H1 (cell line): ENCODE data around the gene AGAP1. TPM values are rescaled to one million over a fixed set of nuclear protein-coding genes. Genes with fewer than 3 reads are reported as not detected.

ENCODE experiments used
- CTCF ChIA-PET: fragments of 300-600 bp; sonication (Branson Sonifier 250); formaldehyde crosslinking; loops from one replicate; lab custom pipeline; 2021; ENCODE audit not compliant: partially characterized antibody; lab: Charles Lee
- POLR2A ChIA-PET: fragments of 300-600 bp; sonication (Branson Sonifier 250); formaldehyde crosslinking; loops from one replicate; lab custom pipeline; 2021; ENCODE audit warnings: inconsistent platforms; ENCODE audit not compliant: partially characterized antibody; lab: Charles Lee
- DNase-seq, 2 experiments: peaks; one replicate each; pipeline versions ENCODE4 v3.0.0 to v3.0.0-alpha.2; 2010 to 2022; ENCODE audit warnings: low spot score in 2 of 2, low read depth in 1 of 2, mixed read lengths in 1 of 2
- FAIRE-seq: peaks from 2 replicates; lab custom pipeline; 2011; peaks lifted over from hg19 to GRCh38; lab: Jason Lieb, UNC
- H2AFZ ChIP-seq: 2 replicates; pipeline ENCODE4 v1.8.1; 2012; ENCODE audit warnings: low read length, inconsistent platforms
- H2AK5ac ChIP-seq: 2 replicates; pipeline ENCODE4 v1.6.1; 2013; ENCODE audit warnings: low read depth, low read length
- H2BK120ac ChIP-seq: replicated peaks from 2 replicates; pipeline ENCODE3; 2013; ENCODE audit warnings: low read depth, low read length, inconsistent platforms
- H2BK12ac ChIP-seq: 2 replicates; pipeline ENCODE4 v1.6.1; 2013; ENCODE audit warnings: low read depth, low read length
- H2BK15ac ChIP-seq: 2 replicates; pipeline ENCODE4 v1.6.1; 2013; ENCODE audit warnings: low read length
- H2BK20ac ChIP-seq: 2 replicates; pipeline ENCODE4 v1.6.1; 2013; ENCODE audit warnings: low read length
- H2BK5ac ChIP-seq: 2 replicates; pipeline ENCODE4 v1.6.1; 2013; ENCODE audit warnings: low read depth, low read length
- H3K14ac ChIP-seq: 2 replicates; pipeline ENCODE4 v1.6.1; 2013; ENCODE audit warnings: inconsistent platforms; ENCODE audit not compliant: insufficient read length
- H3K18ac ChIP-seq: 2 replicates; pipeline ENCODE4 v1.6.1; 2013; ENCODE audit warnings: low read length; ENCODE audit errors: extremely low read depth
- H3K23ac ChIP-seq: 2 replicates; pipeline ENCODE4 v1.6.1; 2013; ENCODE audit warnings: inconsistent platforms; ENCODE audit not compliant: insufficient read length
- H3K23me2 ChIP-seq: 2 replicates; pipeline ENCODE4 v1.6.1; 2013; ENCODE audit warnings: low read depth, low read length
- H3K27ac ChIP-seq: 2 replicates; pipeline ENCODE4 v1.6.1; 2011; ENCODE audit warnings: low read depth, low read length, inconsistent platforms
- H3K27me3 ChIP-seq, 4 experiments: replicated peaks in 1 of 4; 1 replicate in 1 of 4; 2 replicates in 3 of 4; pipeline versions ENCODE4 v1.6.1 to v1.8.1; 2011 to 2013; ENCODE audit warnings: low read length in 3 of 4, mild to moderate bottlenecking in 3 of 4, inconsistent platforms in 2 of 4, mixed read lengths in 2 of 4, moderate library complexity in 1 of 4; ENCODE audit not compliant: control insufficient read depth in 3 of 4, insufficient read depth in 3 of 4; ENCODE audit errors: extremely low read depth in 1 of 4
- H3K36me3 ChIP-seq, 4 experiments: 2 replicates each; pipeline versions ENCODE4 v1.6.1 to v1.8.1; 2011 to 2013; ENCODE audit warnings: mild to moderate bottlenecking in 4 of 4, low read length in 3 of 4, moderate library complexity in 2 of 4, control low read depth in 1 of 4, inconsistent platforms in 1 of 4; ENCODE audit not compliant: insufficient read depth in 4 of 4, control insufficient read depth in 2 of 4
- H3K4ac ChIP-seq: replicated peaks from 2 replicates; pipeline ENCODE3; 2013; ENCODE audit warnings: low read length, low read depth, mixed read lengths, inconsistent platforms; ENCODE audit not compliant: insufficient read length
- H3K4me1 ChIP-seq, 4 experiments: replicated peaks in 1 of 4; 1 replicate in 1 of 4; 2 replicates in 3 of 4; pipeline versions ENCODE4 v1.6.1 to v1.8.1; 2011 to 2013; ENCODE audit warnings: low read length in 3 of 4, inconsistent platforms in 2 of 4, mixed read lengths in 1 of 4; ENCODE audit not compliant: insufficient read depth in 4 of 4, control insufficient read depth in 3 of 4
- H3K4me2 ChIP-seq, 2 experiments: 2 replicates each; pipeline versions ENCODE4 v1.6.1 to v1.8.1; 2011 to 2013; ENCODE audit warnings: low read depth in 2 of 2, low read length in 2 of 2, control low read depth in 1 of 2, inconsistent platforms in 1 of 2, mild to moderate bottlenecking in 1 of 2; ENCODE audit not compliant: insufficient read depth in 1 of 2
- H3K4me3 ChIP-seq, 4 experiments: fragments of 200-600, 300-600 bp in 1 of 4; sonication (generic), shearing (Covaris generic), sonication (Bioruptor Twin) in 1 of 4; 2 replicates each; pipeline versions ENCODE4 v1.5.1 to v1.8.1; 2011 to 2016; ENCODE audit warnings: low read length in 4 of 4, low read depth in 3 of 4, control low read depth in 2 of 4, inconsistent platforms in 2 of 4, mild to moderate bottlenecking in 2 of 4, mixed read lengths in 1 of 4, moderate library complexity in 1 of 4; ENCODE audit not compliant: insufficient read depth in 2 of 4; ENCODE audit errors: extremely low read depth in 1 of 4
- H3K56ac ChIP-seq: replicated peaks from 2 replicates; pipeline ENCODE3; 2013; ENCODE audit warnings: low read depth, mild to moderate bottlenecking, mixed read lengths, low read length, inconsistent platforms; ENCODE audit not compliant: insufficient read length
- H3K79me1 ChIP-seq: 2 replicates; pipeline ENCODE4 v1.6.1; 2013; ENCODE audit warnings: low read depth, low read length, control low read depth
- H3K79me2 ChIP-seq, 2 experiments: 2 replicates each; pipeline versions ENCODE4 v1.6.1 to v1.8.1; 2012 to 2013; ENCODE audit warnings: low read length in 2 of 2, mild to moderate bottlenecking in 2 of 2, inconsistent platforms in 1 of 2; ENCODE audit not compliant: insufficient read depth in 2 of 2, control insufficient read depth in 1 of 2
- H3K9ac ChIP-seq, 4 experiments: replicated peaks in 1 of 4; 1 replicate in 1 of 4; 2 replicates in 3 of 4; pipeline versions ENCODE4 v1.6.1 to v1.8.1; 2011 to 2013; ENCODE audit warnings: low read depth in 3 of 4, low read length in 3 of 4, control low read depth in 2 of 4, mild to moderate bottlenecking in 2 of 4, moderate library complexity in 2 of 4, inconsistent platforms in 1 of 4; ENCODE audit errors: extremely low read depth in 1 of 4
- H3K9me3 ChIP-seq, 2 experiments: 2 replicates each; pipeline versions ENCODE4 v1.6.1 to v1.8.1; 2012 to 2013; ENCODE audit warnings: mild to moderate bottlenecking in 2 of 2, moderate library complexity in 2 of 2, control low read depth in 1 of 2, inconsistent platforms in 1 of 2, low read depth in 1 of 2, low read length in 1 of 2, mixed read lengths in 1 of 2; ENCODE audit not compliant: insufficient read depth in 2 of 2
- H4K20me1 ChIP-seq, 2 experiments: replicated peaks in 1 of 2; 2 replicates each; pipeline versions ENCODE3 to v1.8.1; 2011 to 2013; ENCODE audit warnings: inconsistent platforms in 2 of 2, low read length in 2 of 2, mild to moderate bottlenecking in 1 of 2; ENCODE audit not compliant: insufficient read depth in 2 of 2, control insufficient read depth in 1 of 2
- H4K5ac ChIP-seq: 2 replicates; pipeline ENCODE4 v1.6.1; 2013; ENCODE audit warnings: low read length, low read depth, mixed read lengths, inconsistent platforms; ENCODE audit not compliant: insufficient read length
- H4K8ac ChIP-seq: 2 replicates; pipeline ENCODE4 v1.8.0; 2013; ENCODE audit warnings: mild to moderate bottlenecking, moderate library complexity, low read length, inconsistent platforms; ENCODE audit not compliant: insufficient read depth; ENCODE audit errors: extremely low read depth
- H4K91ac ChIP-seq: replicated peaks from 2 replicates; pipeline ENCODE3; 2013; ENCODE audit warnings: low read length, mixed read lengths, inconsistent platforms; ENCODE audit not compliant: insufficient read length
- ASH2L ChIP-seq: fragments of 200-600, 300-600 bp; sonication (generic); IDR thresholded peaks from one replicate; pipeline ENCODE4 v1.7.1; 2017; ENCODE audit warnings: low read length
- RBBP5 ChIP-seq: IDR thresholded peaks from 2 replicates; pipeline ENCODE4 v1.7.1; 2012; ENCODE audit warnings: low read depth, mild to moderate bottlenecking, inconsistent platforms, low read length, moderate library complexity, borderline replicate concordance
- RFX5 ChIP-seq: IDR thresholded peaks from 2 replicates; pipeline ENCODE4 v1.6.1; 2011; ENCODE audit warnings: low read depth, low read length, improper control_type of control experiment, borderline replicate concordance
- SIN3A ChIP-seq, 2 experiments: IDR thresholded peaks in 1 of 2; conservative IDR thresholded peaks in 1 of 2; 2 replicates each; pipeline ENCODE4 v1.6.1; 2011 to 2012; ENCODE audit warnings: low read length in 2 of 2, improper control_type of control experiment in 1 of 2, low read depth in 1 of 2, mild to moderate bottlenecking in 1 of 2
- TAF1 ChIP-seq: IDR thresholded peaks from 2 replicates; pipeline ENCODE4 v1.6.1; 2011; ENCODE audit warnings: mild to moderate bottlenecking, low read depth, low read length
- TAF7 ChIP-seq: optimal IDR thresholded peaks from 2 replicates; pipeline ENCODE3; 2011; ENCODE audit warnings: low read depth, mild to moderate bottlenecking, inconsistent platforms, low read length, moderate library complexity, borderline replicate concordance
- WGBS, 2 experiments: shearing (Covaris generic) in 1 of 2; methylation state at CpG; one replicate each; pipeline versions ENCODE4 v1.1.6 to v1.1.7; 2013 to 2015; ENCODE audit warnings: low lambda C conversion rate in 2 of 2, mixed read lengths in 2 of 2, inconsistent platforms in 1 of 2, low coverage in 1 of 2, missing lambda C conversion rate in 1 of 2; ENCODE audit not compliant: insufficient replicate concordance in 2 of 2, insufficient coverage in 1 of 2, insufficient read length in 1 of 2; ENCODE audit errors: extremely low coverage in 1 of 2, missing lambda C conversion rate in 1 of 2; 5-methylcytosine and 5-hydroxymethylcytosine counted together
- polyA plus RNA-seq, 7 experiments: library from polyadenylated mRNA; depleted of rRNA in 3 of 7; stranded (reverse) in 5 of 7; unstranded in 2 of 7; fragments of >200 nt in 5 of 7; fragments of 200-250 nt in 2 of 7; gene quantifications; 1 replicate in 5 of 7; 2 replicates in 1 of 7; 4 replicates in 1 of 7; pipeline versions ENCODE4 v1.2.1 to v1.2.3, GENCODE V29; 2011 to 2013; ENCODE audit warnings: missing spikeins in 2 of 7, mixed read lengths in 2 of 7
- total RNA-seq: library from RNA; stranded (reverse); fragmentation: NEBNext Ultra II Directional; extraction: Animal tissue kit (Norgen Biotek cat#: 25700); gene quantifications from 2 replicates; pipeline ENCODE4 v1.2.1, GENCODE V29; 2021

Gene AGAP1
- total and polyA plus RNA-seq, 2 of the 8 experiments (the other 6 are each of a cell fraction or from before 2014, with no cell fraction given) = 18.1 to 39.4 TPM

GRCh38 chr2:235848946-235849345 lies 355.1 kb downstream of the AGAP1 start:
- no peaks in the 10 kb centered on the region for H3K23me2 ChIP-seq
- H2BK15ac ChIP-seq = no peak overlapping the region
- no peak overlapping the region for H2BK120ac ChIP-seq
- H3K4me3 ChIP-seq = no peak overlapping the region
- no peak overlapping the region for H3K27ac ChIP-seq
- DNase-seq (no peak), FAIRE-seq (no peak)
- no peak overlapping the region for H2AFZ ChIP-seq
- no peak overlapping the region for H3K4me2 ChIP-seq
- no peak overlapping the region; the same call in 1 of the 2 replicates for H4K8ac ChIP-seq
- peaks cover 0 to 7% (median 3%) of the 10 kb centered on the region in 4 experiments for H3K4me1 ChIP-seq
- ChIA-PET POLR2A (no interaction called here), CTCF (interaction anchor here (0.8 to 3.2 kb wide), 6 partner anchors 17 to 295 kb away, joined by 3 to 9 read pairs (median 6); no protein-coding TSS in a partner anchor)
- H2BK20ac ChIP-seq = no peak overlapping the region
- no peak overlapping the region for H2AK5ac ChIP-seq
- H3K18ac ChIP-seq = no peak overlapping the region
- H3K27me3 ChIP-seq = no peaks in the 10 kb centered on the region
- no peaks in the 10 kb centered on the region for H3K9me3 ChIP-seq
- no peak overlapping the region for H2BK12ac ChIP-seq
- H3K79me1 ChIP-seq = no peaks in the 10 kb centered on the region
- no peak overlapping the region for H4K91ac ChIP-seq
- H3K36me3 ChIP-seq = no peaks in the 10 kb centered on the region
- no peak overlapping the region for H3K9ac ChIP-seq
- WGBS, 2 experiments = 90% methylated on average over 7 of the region's 7 CpGs; no CpG with 5 or more reads in 1 of the 2 experiments
- H3K4ac ChIP-seq = no peak overlapping the region
- no peak overlapping the region for H3K23ac ChIP-seq
- H3K56ac ChIP-seq = no peak overlapping the region
- no peak overlapping the region for H2BK5ac ChIP-seq
- no peak overlapping the region for H3K14ac ChIP-seq
- no peaks in the 10 kb centered on the region for H3K79me2 ChIP-seq
- H4K20me1 ChIP-seq = peaks cover 2% of the 10 kb centered on the region in 2 experiments
- no peak overlapping the region for H4K5ac ChIP-seq
- TF ChIP-seq TAF1 (no peak), TAF7 (no peak), RBBP5 (no peak), RFX5 (no peak), SIN3A (conservative IDR thresholded peaks at IDR 0.05 in 1 of 2, IDR thresholded peaks at IDR 0.05 in 1 of 2; ENCODE audit: low read depth in 1 of 2, low read length in 2 of 2) (no peak), ASH2L (no peak)
